GM19438 (cell line): ENCODE results near the gene UBAC2.

Experiments
- ATAC-seq: cut with Tn5 transposase; IDR thresholded peaks from one replicate; pipeline ENCODE4 v1.9.1; 2021; ENCODE audit warnings: low read depth; ENCODE audit not compliant: unreplicated experiment

Gene UBAC2

GRCh38 chr13:99179460-99179859 is 21.2 kb upstream of the UBAC2 start:
- ATAC-seq: no peak

- ATAC-seq: no peak
Observed at GRCh38 chr13:99182439-99182838, 18.2 kb upstream of the UBAC2 start.

- no peak for ATAC-seq
Observed at GRCh38 chr13:99185606-99186005, 15.0 kb upstream of the UBAC2 start.

- ATAC-seq: no peak
Observed at GRCh38 chr13:99190147-99190985, 10.3 kb upstream of the UBAC2 start.

GRCh38 chr13:99191336-99191899 is 9.2 kb upstream of the UBAC2 start:
- ATAC-seq: no peak

DNA sequence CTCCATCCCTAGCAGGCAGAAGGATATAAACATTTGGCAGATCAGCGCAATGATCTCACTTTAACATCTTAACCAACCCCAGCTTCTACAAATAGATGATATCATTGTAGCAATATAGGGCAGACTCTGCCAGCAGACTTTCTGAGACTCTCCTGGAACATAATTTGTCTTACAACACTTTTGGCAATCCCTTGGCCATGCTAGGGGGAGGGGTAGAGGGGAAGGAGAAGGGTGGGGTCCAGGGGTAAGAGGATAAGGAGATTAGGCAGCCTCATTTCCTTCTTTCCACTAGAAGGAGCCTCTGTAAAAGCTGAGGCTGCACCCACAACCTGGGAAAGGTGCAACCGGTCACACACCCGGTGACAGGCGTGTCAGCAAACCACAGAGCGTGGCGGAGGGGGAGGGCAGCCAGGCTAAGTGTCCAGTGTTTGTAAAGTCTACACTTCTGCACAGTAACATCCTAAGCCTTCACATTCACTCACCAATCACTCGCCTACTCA is 8.7 kb upstream of the UBAC2 start:
- no peak for ATAC-seq

DNA sequence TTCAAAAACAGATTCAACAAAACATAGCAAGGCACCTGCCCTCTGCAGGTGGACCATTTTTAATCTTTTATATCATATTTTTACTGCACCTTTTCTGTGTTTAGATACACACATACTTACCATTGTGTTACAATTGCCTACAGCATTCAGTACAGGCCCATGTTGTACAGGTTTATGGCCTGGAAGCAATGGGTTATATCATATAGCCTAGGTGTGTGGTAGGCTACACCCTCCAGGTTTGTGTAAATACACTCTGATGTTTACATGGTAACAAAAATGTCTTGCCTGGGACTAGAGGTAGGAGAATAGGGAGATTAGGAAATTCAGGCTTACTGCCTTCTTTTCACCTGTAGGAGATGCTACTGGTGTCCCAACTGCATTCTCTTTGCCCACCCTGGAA is 8.2 kb upstream of the UBAC2 start:
- ATAC-seq: no peak

- no peak for ATAC-seq
Observed at GRCh38 chr13:99193152-99193551, 7.5 kb upstream of the UBAC2 start.

DNA sequence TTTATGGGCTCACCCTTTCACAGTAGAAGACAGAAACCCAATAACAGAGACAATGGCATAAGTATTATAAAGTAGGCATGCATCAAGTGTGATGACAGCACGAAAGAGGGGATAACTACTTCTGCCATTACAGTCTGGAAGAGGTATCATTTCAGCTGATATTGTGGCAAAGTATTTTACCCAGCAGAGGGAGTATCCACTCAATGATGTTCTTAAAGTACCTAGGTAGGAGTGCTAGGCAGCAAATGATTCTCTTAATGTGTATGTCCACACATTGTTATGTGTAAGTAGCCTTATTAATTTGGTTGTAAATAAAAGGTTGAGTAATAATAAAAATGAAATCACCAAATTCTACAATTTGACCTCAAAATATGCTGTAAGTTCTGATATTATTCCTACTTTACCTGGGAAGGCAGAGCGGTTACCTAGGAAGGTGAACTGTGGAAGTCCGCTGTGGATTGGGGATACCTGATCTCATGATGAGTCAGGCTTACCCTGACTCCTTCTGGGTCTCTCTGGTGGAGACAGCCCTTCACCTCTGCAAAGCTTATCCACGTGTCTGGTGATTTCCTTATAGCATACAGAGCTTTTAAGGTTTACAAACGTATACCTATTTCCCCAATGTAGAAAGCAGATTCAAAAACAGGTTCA is 4.1 kb upstream of the UBAC2 start:
- no peak for ATAC-seq

DNA sequence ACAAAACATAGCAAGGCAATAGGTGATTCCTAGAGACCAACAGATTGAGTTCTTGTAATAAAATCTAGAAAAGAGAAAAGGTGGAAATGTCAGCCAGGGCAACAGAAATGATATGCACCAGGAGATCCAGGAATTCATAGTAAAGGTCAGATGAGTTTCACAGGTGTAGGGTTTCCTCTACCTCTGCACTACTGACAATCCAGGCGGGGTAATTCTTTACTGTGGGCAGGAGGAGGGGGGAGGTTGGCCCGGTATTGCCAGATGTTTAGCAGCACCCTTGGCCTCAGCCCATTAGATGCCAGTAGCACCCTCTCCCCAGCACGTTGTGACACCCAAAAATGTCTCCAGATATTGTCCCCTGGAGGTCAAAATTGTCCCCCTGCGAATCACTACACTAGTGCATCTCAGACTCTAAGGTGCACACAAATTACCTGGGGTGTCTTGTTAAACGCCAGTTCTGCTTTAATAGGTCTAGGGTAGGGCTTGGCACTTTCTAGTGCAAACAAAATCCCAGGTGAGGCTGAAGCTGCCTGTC is 3.5 kb upstream of the UBAC2 start:
- ATAC-seq: no peak

DNA sequence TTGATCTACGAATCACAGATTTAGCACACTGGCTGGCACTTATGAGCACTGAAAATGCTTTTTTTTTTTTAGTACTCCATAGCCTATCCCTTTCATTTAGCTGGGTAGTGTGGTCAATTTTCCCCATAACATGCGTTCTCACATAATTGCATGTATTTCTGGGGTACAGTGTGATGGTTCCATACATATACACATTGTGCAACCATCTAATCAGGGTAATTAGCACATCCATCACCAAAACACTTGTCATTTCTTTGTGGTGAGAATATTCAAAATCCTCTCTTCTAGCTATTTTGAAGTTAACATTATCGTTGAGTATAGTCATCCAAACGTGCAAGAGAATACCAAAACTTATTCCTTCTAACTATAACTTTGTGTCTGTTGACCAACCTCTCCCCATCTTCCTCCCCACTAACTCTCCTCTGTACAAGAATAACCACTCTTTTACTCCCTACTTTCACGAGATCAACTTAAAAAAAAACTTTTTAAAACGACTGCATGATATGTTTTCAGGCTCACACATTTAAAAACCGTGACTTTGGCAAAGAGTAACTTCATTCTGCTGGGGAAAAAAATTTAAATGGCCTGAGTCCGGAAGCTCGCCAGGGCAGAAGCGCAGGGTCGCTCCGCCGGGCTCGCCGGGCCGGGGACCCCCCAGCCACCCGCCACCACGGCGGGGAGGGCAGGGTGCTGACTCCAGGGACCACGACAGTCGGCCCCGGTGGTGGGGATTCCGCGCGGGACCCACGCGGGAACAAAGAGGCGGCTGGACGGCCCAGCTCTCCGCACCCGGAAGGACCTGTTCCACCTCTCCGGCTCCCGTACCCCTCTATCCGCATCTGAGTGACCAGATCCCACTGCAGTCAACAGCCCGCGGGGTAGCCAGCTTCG is 868 bp upstream of the UBAC2 start:
- ATAC-seq: no peak

GRCh38 chr13:99203601-99204579 is 3.2 kb downstream of the UBAC2 start:
- ATAC-seq: no peak

DNA sequence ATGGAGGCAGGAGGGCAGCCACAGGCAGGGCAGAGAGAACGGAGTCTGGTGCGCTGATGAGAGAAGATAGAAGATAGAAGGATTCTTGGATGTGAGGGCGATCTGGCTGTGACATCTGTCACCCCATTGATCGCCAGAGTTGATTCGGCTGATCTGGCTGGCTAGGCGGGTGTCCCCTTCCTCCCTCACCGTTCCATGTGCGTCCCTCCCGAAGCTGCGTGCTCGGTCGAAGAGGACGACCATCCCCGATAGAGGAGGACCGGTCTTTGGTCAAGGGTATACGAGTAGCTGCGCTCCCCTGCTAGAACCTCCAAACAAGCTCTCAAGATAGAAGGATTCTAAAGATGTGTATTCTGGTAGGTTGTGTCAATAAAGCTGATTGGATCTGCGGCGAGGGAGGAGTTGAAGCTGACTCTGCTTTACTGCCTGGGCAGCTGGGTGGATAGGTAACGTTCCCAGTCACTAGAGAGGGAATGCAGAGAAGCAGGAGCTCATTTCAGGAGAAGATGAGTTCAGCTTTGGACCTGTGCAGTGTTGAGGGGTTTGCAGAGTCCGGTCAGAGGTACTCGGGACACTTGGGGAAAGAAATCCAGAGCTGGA is 5.1 kb downstream of the UBAC2 start:
- ATAC-seq: no peak

GRCh38 chr13:99206226-99206625 is 5.6 kb downstream of the UBAC2 start:
- no peak for ATAC-seq

- no peak for ATAC-seq
Observed at GRCh38 chr13:99206873-99207272, 6.2 kb downstream of the UBAC2 start.

GRCh38 chr13:99207511-99207910 is 6.9 kb downstream of the UBAC2 start:
- no peak for ATAC-seq

- ATAC-seq: no peak
Observed at GRCh38 chr13:99208185-99208584, 7.5 kb downstream of the UBAC2 start.

DNA sequence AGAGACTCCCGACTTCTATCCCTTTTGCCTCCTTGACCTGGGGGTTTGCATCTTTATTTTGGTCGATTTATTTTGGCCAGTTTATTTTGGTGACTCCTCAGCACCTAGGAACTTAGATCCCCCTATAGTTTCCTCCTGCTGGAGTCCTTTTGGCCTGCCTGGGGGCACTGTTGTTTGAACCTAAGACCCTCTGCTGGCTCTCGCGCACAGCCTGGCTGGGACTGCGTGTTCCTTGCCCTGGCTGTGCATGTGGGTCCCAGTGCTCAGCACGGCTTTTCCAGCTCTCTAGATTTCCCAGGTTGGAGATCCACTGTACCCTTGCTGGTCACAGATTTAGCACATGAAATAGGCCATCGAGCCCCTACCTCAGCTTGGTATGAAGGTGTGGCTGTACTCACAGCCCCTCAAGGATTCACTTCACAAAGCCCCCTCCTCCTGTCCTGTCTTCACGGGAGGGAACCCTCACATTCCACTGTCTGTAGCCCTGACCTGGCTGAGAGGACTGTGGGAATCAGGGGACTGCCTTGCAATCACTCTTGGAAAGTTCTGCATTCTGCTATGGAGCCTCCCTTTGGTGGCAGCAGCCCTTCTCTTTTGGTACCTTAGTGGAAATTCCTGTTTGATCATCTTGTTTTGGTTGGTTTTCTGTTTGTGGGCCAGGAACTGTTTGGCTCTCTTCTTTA is 8.3 kb downstream of the UBAC2 start:
- no peak for ATAC-seq
